Endothelial cell of umbilical vein (primary cell): ENCODE measurements around the gene TM6SF1. TPM values are rescaled to one million over a fixed set of nuclear protein-coding genes. Genes with fewer than 3 reads are reported as not detected.

Experiments used
- BruUV-seq: library from RNA; stranded (reverse); fragments of 400-500 nt; replicated peaks from 2 replicates; lab custom pipeline; 2021; lab: Mats Ljungman, UMichigan
- CTCF ChIA-PET: fragments of 300-600, 350-600 bp; sonication (Branson Sonifier 250); formaldehyde crosslinking; loops from one replicate; lab custom pipeline; 2021; ENCODE audit warnings: antibody characterized with exemption, inconsistent platforms; lab: Charles Lee
- POLR2A ChIA-PET: fragments of 300-600, 350-600 bp; sonication (Branson Sonifier 250); formaldehyde crosslinking; loops from one replicate; lab custom pipeline; 2021; ENCODE audit warnings: antibody characterized with exemption, inconsistent platforms; lab: Charles Lee
- DNase-seq: peaks from one replicate; pipeline ENCODE4 v3.0.0-alpha.2; 2011; ENCODE audit warnings: low read depth, low spot score
- FAIRE-seq: peaks from 2 replicates; lab custom pipeline; 2011; peaks lifted over from hg19 to GRCh38; lab: Jason Lieb, UNC
- H2AFZ ChIP-seq: 2 replicates; pipeline ENCODE4 v1.6.0; 2012; ENCODE audit warnings: low read depth, low read length, control low read depth, inconsistent platforms
- H3K27ac ChIP-seq: 2 replicates; pipeline ENCODE4 v1.5.1; 2011; ENCODE audit warnings: low read depth, mild to moderate bottlenecking, control low read depth, low read length, moderate library complexity; ENCODE audit not compliant: insufficient read depth
- H3K27me3 ChIP-seq, 2 experiments: 2 replicates each; pipeline versions ENCODE4 v1.6.0 to v1.6.1; 2011; ENCODE audit warnings: low read length in 2 of 2, mixed read lengths in 1 of 2; ENCODE audit not compliant: control insufficient read depth in 2 of 2, insufficient read depth in 2 of 2
- H3K36me3 ChIP-seq, 2 experiments: 2 replicates in 1 of 2; 3 replicates in 1 of 2; pipeline ENCODE4 v1.5.1; 2011; ENCODE audit warnings: low read length in 2 of 2, mild to moderate bottlenecking in 1 of 2, moderate library complexity in 1 of 2; ENCODE audit not compliant: control insufficient read depth in 2 of 2, insufficient read depth in 2 of 2; ENCODE audit errors: extremely low read depth in 1 of 2
- H3K4me1 ChIP-seq: 3 replicates; pipeline ENCODE4 v1.5.1; 2011; ENCODE audit warnings: mild to moderate bottlenecking, low read length; ENCODE audit not compliant: control insufficient read depth, insufficient read depth; ENCODE audit errors: extremely low read depth
- H3K4me2 ChIP-seq: 2 replicates; pipeline ENCODE4 v1.6.1; 2011; ENCODE audit warnings: low read length, control low read depth, mixed read lengths; ENCODE audit not compliant: insufficient read depth
- H3K4me3 ChIP-seq, 3 experiments: fragments of 200-600 bp in 1 of 3; sonication (generic), shearing (Covaris generic) in 1 of 3; replicated peaks in 1 of 3; 2 replicates each; pipeline ENCODE4 v1.5.1; 2011 to 2016; ENCODE audit warnings: control low read depth in 3 of 3, low read length in 3 of 3, mild to moderate bottlenecking in 2 of 3, inconsistent platforms in 1 of 3, low read depth in 1 of 3, moderate library complexity in 1 of 3; ENCODE audit not compliant: insufficient read depth in 1 of 3
- H3K79me2 ChIP-seq: 2 replicates; pipeline ENCODE4 v1.6.0; 2012; ENCODE audit warnings: low read length, inconsistent platforms; ENCODE audit not compliant: control insufficient read depth, insufficient read depth
- H3K9ac ChIP-seq: replicated peaks from 2 replicates; pipeline ENCODE3; 2011; ENCODE audit warnings: low read length, control low read depth; ENCODE audit not compliant: insufficient read depth; ENCODE audit errors: extremely low read depth
- H3K9me1 ChIP-seq: replicated peaks from 3 replicates; pipeline ENCODE4 v1.6.0; 2011; ENCODE audit warnings: mild to moderate bottlenecking, low read length; ENCODE audit not compliant: control insufficient read depth, insufficient read depth; ENCODE audit errors: extremely low read depth
- H3K9me3 ChIP-seq: replicated peaks from 2 replicates; pipeline ENCODE4 v1.5.1; 2012; ENCODE audit warnings: low read length, inconsistent platforms; ENCODE audit not compliant: control insufficient read depth, insufficient read depth
- H4K20me1 ChIP-seq: replicated peaks from 2 replicates; pipeline ENCODE3; 2011; ENCODE audit warnings: mild to moderate bottlenecking, low read length; ENCODE audit not compliant: control insufficient read depth, insufficient read depth; ENCODE audit errors: extremely low read depth
- CTCF ChIP-seq, 2 donors: IDR thresholded peaks; 1 replicate in 1 of 2; 2 replicates in 1 of 2; pipeline ENCODE4 v1.5.1; 2011; ENCODE audit warnings: low read length in 2 of 2, mild to moderate bottlenecking in 2 of 2, moderate library complexity in 2 of 2, control low read depth in 1 of 2, inconsistent platforms in 1 of 2, low read depth in 1 of 2; ENCODE audit not compliant: insufficient read depth in 1 of 2; ENCODE audit errors: extremely low read depth in 1 of 2
- EZH2 ChIP-seq: IDR thresholded peaks from 2 replicates; pipeline ENCODE4 v1.6.1; 2012; ENCODE audit warnings: borderline replicate concordance, low read depth, mild to moderate bottlenecking, moderate library complexity, low read length, inconsistent platforms; ENCODE audit not compliant: severe bottlenecking
- FOS ChIP-seq: IDR thresholded peaks from 2 replicates; pipeline ENCODE4 v1.6.1; 2011; ENCODE audit warnings: mild to moderate bottlenecking, low read length, moderate library complexity, borderline replicate concordance; ENCODE audit not compliant: insufficient read depth
- GATA2 ChIP-seq: IDR thresholded peaks from 2 replicates; pipeline ENCODE4 v1.7.0; 2011; ENCODE audit warnings: low read depth, mild to moderate bottlenecking, moderate library complexity, mixed read lengths, low read length; ENCODE audit not compliant: insufficient read length, insufficient read depth
- JUN ChIP-seq: IDR thresholded peaks from 2 replicates; pipeline ENCODE4 v1.6.1; 2011; ENCODE audit warnings: borderline replicate concordance, low read depth; ENCODE audit not compliant: insufficient read length, insufficient read depth
- dilution Hi-C: fragments of 300-500 bp; cut with MboI; formaldehyde crosslinking; loops from one replicate; pipeline ENCODE4 v1.15.0; 2019; ENCODE audit warnings: low sequenced_read_pairs; ENCODE audit not compliant: extremely low pct_ligation_motif_present
- intact Hi-C: fragments of 100-400 bp; cut with micrococcal nuclease; formaldehyde crosslinking; loops from one replicate; pipeline ENCODE4 v1.10.0; 2022
- polyA plus RNA-seq, 4 experiments: library from polyadenylated mRNA; depleted of rRNA in 3 of 4; stranded (reverse) in 3 of 4; unstranded in 1 of 4; fragments of >200 nt; gene quantifications; 2 replicates each; pipeline versions ENCODE4 v1.2.1 to v1.2.3, GENCODE V29; 2011 to 2012; ENCODE audit warnings: missing spikeins in 1 of 4
- total RNA-seq: library from RNA; stranded (reverse); gene quantifications from 2 replicates; pipeline ENCODE4 v1.2.3, GENCODE V29; 2021
- TF ChIP-seq, protein P1 (sequence below): IDR thresholded peaks from 2 replicates; pipeline ENCODE4 v1.6.1; 2011; ENCODE audit not compliant: insufficient read depth, insufficient read length

Gene TM6SF1
- total and polyA plus RNA-seq, 2 donors (not counting 3 experiments of a cell fraction or from before 2014, with no cell fraction given), result 26.5 to 38.0 TPM

DNA sequence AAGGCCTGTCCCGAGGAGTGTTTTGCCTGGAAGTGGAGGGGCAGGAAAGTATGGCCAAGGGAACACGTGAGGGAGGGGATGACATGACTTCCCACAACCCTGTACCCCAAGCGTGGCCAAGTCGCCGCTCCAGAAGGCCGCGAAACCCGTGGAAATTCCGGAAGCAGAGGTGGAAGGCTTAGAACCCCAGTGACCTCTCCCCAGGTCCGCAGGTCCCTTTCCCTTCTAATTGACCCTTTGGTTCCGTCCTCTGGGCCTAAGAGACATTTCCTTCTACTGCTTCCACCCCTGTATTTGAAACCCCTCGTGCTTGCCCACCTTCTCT, 39.8 kb upstream of the TM6SF1 start:
- H3K4me3 ChIP-seq, result peak overlapping the region in 1 of 3 experiments; percentile 75
- ChIA-PET POLR2A (interaction anchor here (0.6 to 1.0 kb wide), 2 partner anchors 14 to 57 kb away, joined by 3 to 4 read pairs; no protein-coding TSS in a partner anchor), CTCF (interaction anchor here (0.7 to 1.9 kb wide), 12 partner anchors 10 to 57 kb away, joined by 3 to 22 read pairs (median 4); partner anchors contain the start of genes C15orf40 and TM6SF1)
- peak overlapping the region; percentile 96 for H3K4me2 ChIP-seq
- H3K27me3 ChIP-seq, result no peaks in the 10 kb centered on the region
- H3K36me3 ChIP-seq, result no peaks in the 10 kb centered on the region
- no peak for FAIRE-seq
- H3K4me1 ChIP-seq, result peaks cover 36% of the 10 kb centered on the region
- TF ChIP-seq, protein P1, sequence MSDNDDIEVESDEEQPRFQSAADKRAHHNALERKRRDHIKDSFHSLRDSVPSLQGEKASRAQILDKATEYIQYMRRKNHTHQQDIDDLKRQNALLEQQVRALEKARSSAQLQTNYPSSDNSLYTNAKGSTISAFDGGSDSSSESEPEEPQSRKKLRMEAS, result no peak
- TF ChIP-seq GATA2, result no peak
- TF ChIP-seq CTCF (IDR thresholded peaks at IDR 0.05; ENCODE audit: extremely low read depth in 1 of 2, insufficient read depth in 1 of 2, low read depth in 1 of 2, low read length in 2 of 2), result no peak
- no peak for TF ChIP-seq EZH2
- intact Hi-C loops, result loop anchor here (1.0 kb wide), 6 partner anchors 25 to 139 kb away; partner anchors contain the start of gene C15orf40
- peak overlapping the region; percentile 99 for H2AFZ ChIP-seq
- DNase-seq, result no peak
- dilution Hi-C loops, result no loop called here
- no peaks in the 10 kb centered on the region for H3K9me3 ChIP-seq
- peaks cover 42% of the 10 kb centered on the region for H3K79me2 ChIP-seq
- peak overlapping the region; percentile 96 for H3K9ac ChIP-seq
- peaks cover 12% of the 10 kb centered on the region for H4K20me1 ChIP-seq
- TSS peak; percentile 30 for BruUV-seq
- peaks cover 3% of the 10 kb centered on the region for H3K9me1 ChIP-seq
- H3K27ac ChIP-seq, result peak overlapping the region; percentile 66

DNA sequence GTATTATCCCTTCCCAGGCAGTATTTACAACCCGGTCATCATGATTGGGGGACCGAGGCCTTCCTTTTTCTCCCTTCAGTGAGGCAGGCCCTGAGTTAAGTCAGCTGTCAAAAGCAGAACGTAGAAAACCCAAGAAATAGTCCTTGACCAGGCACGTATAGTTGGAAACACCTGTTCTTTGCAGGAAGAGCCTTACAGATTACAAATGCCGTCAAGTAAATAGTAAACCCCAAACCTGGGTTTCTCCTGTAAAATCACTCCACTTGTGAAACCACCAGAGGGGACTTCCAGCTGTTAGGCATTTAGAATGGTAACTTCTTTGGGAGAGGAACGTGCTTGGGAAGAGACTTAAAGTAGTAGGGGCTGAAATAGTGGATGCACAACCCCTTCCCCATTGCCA, 39.4 kb upstream of the TM6SF1 start:
- H3K4me3 ChIP-seq, result no peak overlapping the region
- no peaks in the 10 kb centered on the region for H3K9me3 ChIP-seq
- peaks cover 1% of the 10 kb centered on the region for H3K9me1 ChIP-seq
- no peaks in the 10 kb centered on the region for H3K27me3 ChIP-seq
- peaks cover 35% of the 10 kb centered on the region for H3K4me1 ChIP-seq
- DNase-seq (no peak), FAIRE-seq (no peak)
- H4K20me1 ChIP-seq, result peaks cover 8% of the 10 kb centered on the region
- peak overlapping the region; percentile 66 for H3K27ac ChIP-seq
- H2AFZ ChIP-seq, result peak overlapping the region; percentile 99
- H3K79me2 ChIP-seq, result peaks cover 38% of the 10 kb centered on the region
- ChIA-PET CTCF (interaction anchor here (0.8 to 1.9 kb wide), 4 partner anchors 13 to 42 kb away, joined by 3 to 8 read pairs (median 4); partner anchors contain the start of gene TM6SF1), POLR2A (no interaction called here)
- no TSS peak for BruUV-seq
- no peaks in the 10 kb centered on the region for H3K36me3 ChIP-seq
- H3K9ac ChIP-seq, result no peak overlapping the region
- H3K4me2 ChIP-seq, result peak overlapping the region; percentile 96
- dilution Hi-C loops, result no loop called here
- TF ChIP-seq FOS, result no peak
- no peak for TF ChIP-seq CTCF (IDR thresholded peaks at IDR 0.05; ENCODE audit: extremely low read depth in 1 of 2, insufficient read depth in 1 of 2, low read depth in 1 of 2, low read length in 2 of 2)
- no peak for TF ChIP-seq JUN
- TF ChIP-seq, protein P1, result no peak
- intact Hi-C loops, result no loop called here
